Panc1 (cell line): ENCODE measurements around the gene MTMR4. TPM values are rescaled to one million over a fixed set of nuclear protein-coding genes. Genes with fewer than 3 reads are reported as not detected.
"Not testable (repeated sequence)": the region's sequence is repeated elsewhere in the genome, so short reads cannot be mapped to it uniquely, and the experiment has no call there.

ENCODE experiments used
- ATAC-seq: fragments of 200-7000 bp; cut with Tn5 transposase; 2 replicates; pipeline ENCODE4 v1.9.1; 2020; ENCODE audit warnings: mild to moderate bottlenecking, moderate library complexity
- BruUV-seq: library from RNA; stranded (reverse); fragments of 400-500 nt; replicated peaks from 2 replicates; lab custom pipeline; 2021; lab: Mats Ljungman, UMichigan
- CTCF ChIA-PET: fragments of 300-600 bp; sonication (Branson Sonifier 250); formaldehyde crosslinking; loops from one replicate; lab custom pipeline; 2022; ENCODE audit warnings: antibody characterized with exemption; lab: Charles Lee
- POLR2A ChIA-PET: fragments of 300-600 bp; sonication (Branson Sonifier 250); formaldehyde crosslinking; loops from one replicate; lab custom pipeline; 2022; ENCODE audit warnings: antibody characterized with exemption; lab: Charles Lee
- DNase-seq: peaks from one replicate; pipeline ENCODE4 v3.0.0-alpha.2; 2010; ENCODE audit warnings: low read depth, low spot score
- H3K27ac ChIP-seq: 2 replicates; pipeline ENCODE4 v1.5.1; 2011; ENCODE audit warnings: mild to moderate bottlenecking, low read length, inconsistent platforms
- H3K27me3 ChIP-seq: fragments of 200-500 bp; sonication (Bioruptor generic); 2 replicates; pipeline ENCODE4 v1.6.0; 2014; ENCODE audit warnings: low read length, inconsistent platforms; ENCODE audit not compliant: control insufficient read depth, insufficient read depth
- H3K36me3 ChIP-seq: fragments of 200-500 bp; sonication (Bioruptor generic); 2 replicates; pipeline ENCODE4 v1.5.1; 2014; ENCODE audit warnings: inconsistent platforms, mild to moderate bottlenecking, low read length, moderate library complexity; ENCODE audit not compliant: control insufficient read depth, insufficient read depth
- H3K4me1 ChIP-seq: 2 replicates; pipeline ENCODE4 v1.5.1; 2011; ENCODE audit warnings: inconsistent platforms, mild to moderate bottlenecking, low read length, moderate library complexity; ENCODE audit not compliant: control insufficient read depth, insufficient read depth
- H3K4me3 ChIP-seq, 2 experiments: 2 replicates each; pipeline ENCODE4 v1.5.1; 2011 to 2012; ENCODE audit warnings: low read depth in 2 of 2, low read length in 2 of 2, mild to moderate bottlenecking in 2 of 2, inconsistent platforms in 1 of 2, moderate library complexity in 1 of 2
- H3K9me3 ChIP-seq: fragments of 200-500 bp; sonication (Bioruptor generic); 2 replicates; pipeline ENCODE4 v1.5.1; 2014; ENCODE audit warnings: low read depth, mild to moderate bottlenecking, inconsistent platforms, low read length, moderate library complexity; ENCODE audit not compliant: control insufficient read depth, insufficient read depth
- CTCF ChIP-seq: fragments of 450-650 bp; IDR thresholded peaks from 2 replicates; pipeline ENCODE4 v1.5.1; 2017; ENCODE audit warnings: mild to moderate bottlenecking
- POLR2AphosphoS5 ChIP-seq: IDR thresholded peaks from 2 replicates; pipeline ENCODE4 v1.6.1; 2012; ENCODE audit warnings: mild to moderate bottlenecking, low read depth, low read length, moderate library complexity
- REST ChIP-seq, 2 experiments: IDR thresholded peaks; 2 replicates each; pipeline ENCODE4 v1.6.1; 2011 to 2012; ENCODE audit warnings: low read depth in 2 of 2, control low read depth in 1 of 2, low read length in 1 of 2, mild to moderate bottlenecking in 1 of 2, moderate library complexity in 1 of 2; ENCODE audit not compliant: insufficient read depth in 1 of 2
- SIN3A ChIP-seq: IDR thresholded peaks from 2 replicates; pipeline ENCODE4 v1.6.1; 2012; ENCODE audit warnings: low read depth, mild to moderate bottlenecking, low read length, moderate library complexity, borderline replicate concordance; ENCODE audit not compliant: insufficient read depth
- TCF7L2 ChIP-seq: IDR thresholded peaks from 2 replicates; pipeline ENCODE4 v1.6.1; 2011; ENCODE audit warnings: mild to moderate bottlenecking, low read depth, low read length, inconsistent platforms
- in situ Hi-C: cut with HindIII; loops from 2 replicates; pipeline ENCODE4 v1.10.0; 2016; ENCODE audit warnings: low sequenced_read_pairs, low pct_unique_long_range_greater_than_20kb
- intact Hi-C: fragments of 100-400 bp; cut with micrococcal nuclease; formaldehyde crosslinking; loops from one replicate; pipeline ENCODE4 v1.10.0; 2022; ENCODE audit not compliant: unreplicated experiment
- total RNA-seq: library from RNA; stranded (reverse); gene quantifications from one replicate; pipeline ENCODE4 v1.2.1, GENCODE V29; 2021; ENCODE audit not compliant: unreplicated experiment

Gene MTMR4
- total RNA-seq, 1 experiment from 2014 or later, result 20.8 TPM

GRCh38 chr17:58504826-58505351 lies 9.5 kb downstream of the MTMR4 start:
- DNase-seq (no peak), ATAC-seq (no peak)
- no peaks in the 10 kb centered on the region for H3K36me3 ChIP-seq
- BruUV-seq, result no TSS peak
- intact Hi-C loops (no loop called here), in situ Hi-C loops (no loop called here)
- H3K9me3 ChIP-seq, result no peaks in the 10 kb centered on the region
- H3K27ac ChIP-seq, result no peak overlapping the region
- no peak for TF ChIP-seq POLR2AphosphoS5
- no peak for TF ChIP-seq TCF7L2
- no peak for TF ChIP-seq CTCF
- TF ChIP-seq SIN3A, result no peak
- no peak for TF ChIP-seq REST (IDR thresholded peaks at IDR 0.05; ENCODE audit: insufficient read depth in 1 of 2, low read depth in 2 of 2, low read length in 1 of 2)
- H3K27me3 ChIP-seq, result no peaks in the 10 kb centered on the region
- no peaks in the 10 kb centered on the region for H3K4me1 ChIP-seq
- ChIA-PET POLR2A (no interaction called here), CTCF (no interaction called here)
- no peak overlapping the region for H3K4me3 ChIP-seq

GRCh38 chr17:58503866-58504265 lies 10.6 kb downstream of the MTMR4 start:
- Histone ChIP-seq H3K4me1 (no peaks in the 10 kb centered on the region), H3K9me3 (no peaks in the 10 kb centered on the region), H3K4me3 (no peak overlapping the region), H3K27me3 (no peaks in the 10 kb centered on the region), H3K27ac (no peak overlapping the region), H3K36me3 (no peaks in the 10 kb centered on the region)
- TF ChIP-seq SIN3A, result no peak
- no peak for TF ChIP-seq POLR2AphosphoS5
- TF ChIP-seq TCF7L2, result no peak
- TF ChIP-seq CTCF, result no peak
- no peak for TF ChIP-seq REST (IDR thresholded peaks at IDR 0.05; ENCODE audit: insufficient read depth in 1 of 2, low read depth in 2 of 2, low read length in 1 of 2)
- in situ Hi-C loops (no loop called here), intact Hi-C loops (no loop called here)
- POLR2A ChIA-PET, result no interaction called here
- BruUV-seq, result no TSS peak
- CTCF ChIA-PET, result no interaction called here
- DNase-seq (no peak), ATAC-seq (no peak)

- in situ Hi-C loops, H3K9me3 ChIP-seq, intact Hi-C loops, BruUV-seq, DNase-seq, H3K4me1 ChIP-seq, H3K27ac ChIP-seq, POLR2A ChIA-PET, CTCF ChIA-PET, H3K27me3 ChIP-seq, H3K36me3 ChIP-seq, H3K4me3 ChIP-seq, ATAC-seq: not testable (repeated sequence)
These were observed 11.3 kb downstream of the MTMR4 start for GRCh38 chr17:58503134-58503533.
